HCT116 (cell line): ENCODE data around the gene SLC25A31. TPM values are rescaled to one million over a fixed set of nuclear protein-coding genes. Genes with fewer than 3 reads are reported as not detected.

ENCODE experiments used
- ATAC-seq: fragments of 200-7000 bp; cut with Tn5 transposase; 2 replicates; pipeline ENCODE4 v1.9.1; 2020; ENCODE audit warnings: mild to moderate bottlenecking, moderate library complexity
- BruUV-seq: library from RNA; stranded (reverse); fragments of 400-500 nt; replicated peaks from 2 replicates; lab custom pipeline; 2021; lab: Mats Ljungman, UMichigan
- CTCF ChIA-PET: fragments of 300-600 bp; sonication (Branson Sonifier 250); formaldehyde crosslinking; loops from one replicate; lab custom pipeline; 2021; ENCODE audit warnings: antibody characterized with exemption; lab: Charles Lee
- POLR2A ChIA-PET: fragments of 300-600, 350-600 bp; sonication (Branson Sonifier 250); formaldehyde crosslinking; loops from one replicate; lab custom pipeline; 2021; ENCODE audit warnings: antibody characterized with exemption; lab: Charles Lee
- RAD21 ChIA-PET, 2 experiments: fragments of 300-600 bp; sonication (Branson Sonifier 250); formaldehyde crosslinking; loops; one replicate each; lab custom pipeline; 2023; ENCODE audit warnings: low total read pairs in 2 of 2; ENCODE audit not compliant: uncharacterized antibody in 2 of 2, unreplicated experiment in 2 of 2, low non-redundant PET in 1 of 2; lab: Charles Lee
- DNase-seq: peaks from one replicate; pipeline ENCODE4 v3.0.0-alpha.2; 2010; ENCODE audit warnings: low read depth, low spot score
- H2AFZ ChIP-seq: fragments of 200-600 bp; shearing (Covaris generic), sonication (generic); 2 replicates; pipeline ENCODE4 v1.6.1; 2017; ENCODE audit warnings: low read depth, mixed run types, mixed read lengths, antibody characterized with exemption, low read length; ENCODE audit not compliant: poor library complexity, severe bottlenecking
- H3K27ac ChIP-seq: 2 replicates; pipeline ENCODE4 v1.5.1; 2012; ENCODE audit warnings: low read depth, low read length
- H3K27me3 ChIP-seq: fragments of 200-600 bp; sonication (generic); 2 replicates; pipeline ENCODE4 v1.6.1; 2016; ENCODE audit warnings: mixed run types, low read length, mixed read lengths; ENCODE audit not compliant: insufficient read depth
- H3K36me3 ChIP-seq, 2 experiments: fragments of 200-500 bp in 1 of 2; fragments of 200-600 bp in 1 of 2; sonication (Bioruptor generic) in 1 of 2; sonication (generic) in 1 of 2; 2 replicates each; pipeline versions ENCODE4 v1.5.1 to v1.6.1; 2014 to 2016; ENCODE audit warnings: low read length in 2 of 2, inconsistent platforms in 1 of 2, mixed read lengths in 1 of 2, mixed run types in 1 of 2; ENCODE audit not compliant: insufficient read depth in 2 of 2, control insufficient read depth in 1 of 2
- H3K4me1 ChIP-seq, 2 experiments: fragments of 200-600 bp in 1 of 2; sonication (generic) in 1 of 2; 2 replicates each; pipeline versions ENCODE4 v1.5.1 to v1.6.1; 2012 to 2017; ENCODE audit warnings: low read length in 2 of 2, inconsistent platforms in 1 of 2, mild to moderate bottlenecking in 1 of 2, mixed read lengths in 1 of 2, mixed run types in 1 of 2, moderate library complexity in 1 of 2; ENCODE audit not compliant: insufficient read depth in 2 of 2, control insufficient read depth in 1 of 2
- H3K4me2 ChIP-seq: fragments of 200-600 bp; sonication (generic); 2 replicates; pipeline ENCODE4 v1.6.1; 2017; ENCODE audit warnings: mixed run types, low read length, mixed read lengths
- H3K4me3 ChIP-seq, 2 experiments: fragments of 200-600 bp in 1 of 2; sonication (generic) in 1 of 2; replicated peaks in 1 of 2; 2 replicates each; pipeline ENCODE4 v1.5.1; 2011 to 2016; ENCODE audit warnings: low read length in 2 of 2, control low read depth in 1 of 2, low read depth in 1 of 2, mild to moderate bottlenecking in 1 of 2, mixed read lengths in 1 of 2, mixed run types in 1 of 2
- H3K79me2 ChIP-seq: fragments of 200-600 bp; sonication (generic); 2 replicates; pipeline ENCODE4 v1.6.1; 2017; ENCODE audit warnings: mild to moderate bottlenecking, mixed run types, low read length, moderate library complexity, mixed read lengths; ENCODE audit not compliant: insufficient read depth
- H3K9ac ChIP-seq: fragments of 200-600 bp; sonication (generic); 2 replicates; pipeline ENCODE4 v1.6.1; 2016; ENCODE audit warnings: low read length, mixed read lengths
- H3K9me2 ChIP-seq: fragments of 200-600 bp; sonication (generic), shearing (Covaris generic); 2 replicates; pipeline ENCODE4 v1.6.1; 2017; ENCODE audit warnings: mixed run types, mild to moderate bottlenecking, moderate library complexity; ENCODE audit not compliant: insufficient read depth
- H3K9me3 ChIP-seq, 2 experiments: fragments of 200-500 bp in 1 of 2; fragments of 200-600 bp in 1 of 2; sonication (Bioruptor generic) in 1 of 2; sonication (generic) in 1 of 2; 2 replicates each; pipeline ENCODE4 v1.6.1; 2014 to 2017; ENCODE audit warnings: low read length in 2 of 2, mixed read lengths in 2 of 2, inconsistent platforms in 1 of 2, low read depth in 1 of 2, mild to moderate bottlenecking in 1 of 2, mixed run types in 1 of 2, moderate library complexity in 1 of 2; ENCODE audit not compliant: control insufficient read depth in 1 of 2, insufficient read depth in 1 of 2
- H4K20me1 ChIP-seq: fragments of 200-600 bp; sonication (generic), shearing (Covaris generic); 2 replicates; pipeline ENCODE4 v1.6.1; 2017; ENCODE audit warnings: mixed run types, mild to moderate bottlenecking, moderate library complexity; ENCODE audit not compliant: insufficient read depth
- ATF3 ChIP-seq: IDR thresholded peaks from 2 replicates; pipeline ENCODE4 v1.6.1; 2012
- CEBPB ChIP-seq: IDR thresholded peaks from 2 replicates; pipeline ENCODE4 v1.6.1; 2012; ENCODE audit warnings: low read depth
- CTCF ChIP-seq, 3 experiments: fragments of 200-600 bp in 1 of 3; sonication (generic) in 1 of 3; IDR thresholded peaks in 2 of 3; conservative IDR thresholded peaks in 1 of 3; 2 replicates each; pipeline ENCODE4 v1.5.1; 2012 to 2017; ENCODE audit warnings: low read depth in 2 of 3, low read length in 2 of 3, antibody characterized with exemption in 1 of 3, borderline replicate concordance in 1 of 3, control low read depth in 1 of 3, mild to moderate bottlenecking in 1 of 3, mixed read lengths in 1 of 3, mixed run types in 1 of 3, moderate library complexity in 1 of 3; ENCODE audit not compliant: insufficient read depth in 1 of 3
- EGR1 ChIP-seq: IDR thresholded peaks from 2 replicates; pipeline ENCODE4 v1.6.1; 2012; ENCODE audit warnings: low read depth
- EZH2 ChIP-seq: fragments of 200-600 bp; sonication (generic); IDR thresholded peaks from 2 replicates; pipeline ENCODE4 v1.6.1; 2017; ENCODE audit warnings: antibody characterized with exemption, mixed run types
- REST ChIP-seq: IDR thresholded peaks from 2 replicates; pipeline ENCODE4 v1.6.1; 2012; ENCODE audit warnings: low read depth
- intact Hi-C: fragments of 100-400 bp; cut with micrococcal nuclease; formaldehyde crosslinking; loops from 2 replicates; pipeline ENCODE4 v1.10.0; 2022
- total RNA-seq: library from RNA; stranded (reverse); gene quantifications from one replicate; pipeline ENCODE4 v1.2.1, GENCODE V29; 2021; ENCODE audit not compliant: unreplicated experiment

Gene SLC25A31
- total RNA-seq, 1 experiment from 2014 or later = not detected

DNA sequence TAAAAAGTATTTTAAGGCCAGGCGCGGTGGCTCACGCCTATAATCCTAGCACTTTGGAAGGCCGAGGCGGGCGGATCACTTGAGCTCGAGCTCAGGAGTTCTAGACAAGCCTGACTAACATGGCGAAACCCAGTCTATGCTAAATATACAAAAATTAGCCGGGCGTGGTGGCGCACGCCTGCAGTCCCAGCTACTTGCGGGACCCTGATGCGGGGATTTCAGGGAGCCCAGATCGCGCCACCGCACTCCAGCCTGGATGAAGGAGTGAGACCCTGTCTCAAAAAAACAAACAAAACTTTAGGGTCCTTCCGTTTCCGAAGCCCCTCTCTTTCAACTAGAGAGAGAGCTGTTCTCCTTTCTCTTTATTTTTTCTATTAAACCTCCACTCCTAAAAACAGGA is 1.2 kb downstream of the SLC25A31 start:
- ChIA-PET RAD21 (no interaction called here), POLR2A (no interaction called here), CTCF (interaction anchor here (1.1 to 5.7 kb wide), 3 partner anchors 125 to 193 kb away, joined by 3 to 96 read pairs (median 40); no protein-coding TSS in a partner anchor)
- no peak for TF ChIP-seq ATF3
- TF ChIP-seq CEBPB = no peak
- no peak for TF ChIP-seq CTCF (IDR thresholded peaks at IDR 0.05 in 2 of 3, conservative IDR thresholded peaks at IDR 0.05 in 1 of 3; ENCODE audit: borderline replicate concordance in 1 of 3, insufficient read depth in 1 of 3, low read depth in 2 of 3, low read length in 2 of 3)
- no peak for TF ChIP-seq EZH2
- TF ChIP-seq EGR1 = no peak
- no peak for TF ChIP-seq REST
- no peaks in the 10 kb centered on the region for H3K27me3 ChIP-seq
- H3K36me3 ChIP-seq = no peaks in the 10 kb centered on the region
- no peaks in the 10 kb centered on the region for H3K4me1 ChIP-seq
- no peak overlapping the region for H3K4me3 ChIP-seq
- no TSS peak for BruUV-seq
- no peaks in the 10 kb centered on the region for H3K9me3 ChIP-seq
- H3K79me2 ChIP-seq = no peaks in the 10 kb centered on the region
- H3K9ac ChIP-seq = no peak overlapping the region
- no peaks in the 10 kb centered on the region for H3K9me2 ChIP-seq
- intact Hi-C loops = no loop called here
- H3K27ac ChIP-seq = no peak overlapping the region
- DNase-seq = no peak
- H2AFZ ChIP-seq = no peak overlapping the region
- no peaks in the 10 kb centered on the region for H4K20me1 ChIP-seq
- ATAC-seq = no peak
- H3K4me2 ChIP-seq = no peak overlapping the region
